HG02970 (cell line): ENCODE measurements around the gene TTC29.
A peak's percentile ranks its signal among the peaks of the same experiment; 100 is the strongest.

Source experiments
- ATAC-seq: cut with Tn5 transposase; IDR thresholded peaks from one replicate; pipeline ENCODE4 v1.9.1; 2021; ENCODE audit warnings: mild to moderate bottlenecking, moderate library complexity, moderate number of reproducible peaks; ENCODE audit not compliant: unreplicated experiment, low FRiP score

TTC29 gene, protein sequence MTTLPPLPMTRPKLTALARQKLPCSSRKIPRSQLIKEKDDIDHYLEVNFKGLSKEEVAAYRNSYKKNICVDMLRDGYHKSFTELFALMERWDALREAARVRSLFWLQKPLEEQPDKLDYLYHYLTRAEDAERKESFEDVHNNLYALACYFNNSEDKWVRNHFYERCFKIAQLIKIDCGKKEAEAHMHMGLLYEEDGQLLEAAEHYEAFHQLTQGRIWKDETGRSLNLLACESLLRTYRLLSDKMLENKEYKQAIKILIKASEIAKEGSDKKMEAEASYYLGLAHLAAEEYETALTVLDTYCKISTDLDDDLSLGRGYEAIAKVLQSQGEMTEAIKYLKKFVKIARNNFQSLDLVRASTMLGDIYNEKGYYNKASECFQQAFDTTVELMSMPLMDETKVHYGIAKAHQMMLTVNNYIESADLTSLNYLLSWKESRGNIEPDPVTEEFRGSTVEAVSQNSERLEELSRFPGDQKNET

DNA sequence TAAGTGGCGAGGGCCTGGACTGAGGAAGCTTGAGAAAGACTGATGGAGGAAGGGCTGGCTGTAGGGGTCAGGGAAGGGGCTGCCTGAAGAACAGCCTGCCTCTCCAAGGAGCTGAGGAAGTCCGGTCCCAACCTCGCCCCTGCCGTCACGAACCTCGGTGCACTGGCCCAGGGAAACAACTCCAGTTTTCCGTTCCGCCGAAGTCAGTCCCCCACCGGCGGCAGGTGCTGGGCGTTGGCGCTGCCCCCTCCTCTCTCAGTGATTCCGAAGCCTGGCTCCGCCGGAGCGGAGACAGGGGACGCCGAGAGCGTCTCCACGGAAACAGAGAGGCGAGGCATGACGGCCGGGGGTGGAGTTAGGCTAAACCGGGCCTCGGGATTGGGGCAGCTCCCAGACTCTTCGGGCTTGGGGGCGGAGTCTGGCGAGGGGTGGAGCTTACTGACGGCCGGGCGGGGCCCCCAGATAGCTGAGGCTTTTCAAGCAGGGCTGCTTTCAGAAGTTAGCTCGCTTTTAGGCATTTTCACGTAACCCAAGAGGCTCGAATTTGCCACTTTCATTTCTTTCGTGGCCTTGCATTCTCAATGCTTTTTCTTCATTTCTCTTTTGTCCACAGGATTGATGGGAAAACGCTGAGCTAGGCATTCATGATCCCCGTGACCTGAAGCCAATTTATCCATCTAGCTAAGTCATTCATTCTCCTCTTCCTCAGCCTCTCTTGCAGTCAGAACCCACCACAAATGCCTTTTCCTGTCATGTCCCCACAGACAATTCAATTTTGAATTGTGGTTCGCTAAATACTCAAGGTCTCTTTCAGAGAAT is at the start of gene TTC29:
TSS of gene TTC29 (minus strand) at position 309 of the 819 bp plus-strand sequence. CDS start 5,969 bp downstream, outside the sequence.
- peak; percentile 100 for ATAC-seq

DNA sequence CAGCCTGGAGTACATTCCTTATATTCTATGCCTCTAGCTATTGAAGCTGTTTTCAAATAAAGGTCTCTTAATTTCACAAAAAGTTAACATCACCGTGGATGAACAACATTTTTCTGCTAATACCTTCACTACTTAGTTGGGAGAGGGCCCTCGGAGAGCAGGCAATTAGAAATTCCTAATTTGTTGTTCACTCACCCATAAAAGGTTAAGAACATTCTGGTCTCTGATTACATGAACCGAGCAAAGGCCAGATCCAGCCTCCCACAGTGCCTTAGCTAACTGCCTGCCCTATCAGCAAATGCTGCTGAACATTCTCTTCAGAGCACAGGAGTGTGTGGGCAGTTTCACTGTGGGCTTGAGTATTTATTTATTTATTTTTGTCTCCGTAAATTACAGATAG is 36.0 kb upstream of the TTC29 start:
- ATAC-seq: no peak

DNA sequence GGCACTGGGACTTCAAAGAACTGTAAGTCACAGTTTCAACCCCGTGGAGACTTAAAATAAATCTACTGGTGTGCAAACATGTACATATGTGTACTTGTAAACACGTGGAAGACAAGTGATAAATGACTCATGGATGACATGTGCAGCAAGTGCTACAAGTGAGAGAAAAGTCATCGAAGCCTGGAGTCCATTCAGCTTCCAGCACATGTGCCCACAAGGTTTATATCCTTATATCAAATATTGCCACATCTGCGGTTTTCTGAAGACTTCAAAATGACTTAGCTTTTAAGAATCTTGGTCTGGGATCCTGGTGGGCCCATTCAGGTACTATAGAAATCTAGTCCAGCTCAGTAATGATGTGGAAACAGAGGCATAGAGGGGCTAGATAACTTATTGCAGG is 33.0 kb upstream of the TTC29 start:
- ATAC-seq: no peak

DNA sequence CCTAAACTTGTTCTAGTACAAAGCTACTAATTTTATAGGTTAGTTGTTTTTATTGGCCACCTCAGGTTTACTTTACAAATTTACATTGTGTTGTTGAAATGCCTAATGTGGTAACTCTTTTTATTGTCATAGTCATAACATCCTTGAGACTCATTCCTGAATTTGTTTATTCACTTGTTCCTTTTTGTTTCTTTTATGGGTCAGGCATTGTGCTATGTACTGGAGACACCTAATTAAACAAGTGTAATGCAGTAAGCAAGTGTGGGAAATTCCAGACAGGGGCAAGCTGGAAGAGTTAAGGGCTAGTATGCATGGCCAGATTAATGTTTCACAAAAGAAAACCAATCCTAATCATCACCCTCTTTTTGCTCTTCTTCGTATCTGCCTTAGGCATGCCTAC is 30.5 kb upstream of the TTC29 start:
- ATAC-seq: no peak

DNA sequence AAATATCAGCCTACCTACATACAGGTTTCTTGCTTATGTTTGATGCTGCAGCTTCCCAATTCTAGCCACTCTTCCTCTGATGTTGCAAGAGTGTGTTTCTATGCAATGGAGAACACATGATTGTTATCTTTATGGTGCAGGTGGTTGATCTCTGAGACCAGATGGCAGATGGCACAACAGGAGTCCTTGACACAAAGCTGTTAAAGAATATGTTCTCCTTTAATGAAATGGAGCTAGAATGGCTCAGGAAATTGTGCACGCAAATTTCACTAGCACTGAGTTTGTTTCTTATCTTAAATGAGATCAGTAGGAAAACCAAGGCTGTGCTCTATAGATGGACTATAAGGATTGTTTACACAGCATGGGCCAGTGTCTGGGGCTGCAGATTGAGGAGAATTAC is 29.9 kb upstream of the TTC29 start:
- ATAC-seq: no peak

DNA sequence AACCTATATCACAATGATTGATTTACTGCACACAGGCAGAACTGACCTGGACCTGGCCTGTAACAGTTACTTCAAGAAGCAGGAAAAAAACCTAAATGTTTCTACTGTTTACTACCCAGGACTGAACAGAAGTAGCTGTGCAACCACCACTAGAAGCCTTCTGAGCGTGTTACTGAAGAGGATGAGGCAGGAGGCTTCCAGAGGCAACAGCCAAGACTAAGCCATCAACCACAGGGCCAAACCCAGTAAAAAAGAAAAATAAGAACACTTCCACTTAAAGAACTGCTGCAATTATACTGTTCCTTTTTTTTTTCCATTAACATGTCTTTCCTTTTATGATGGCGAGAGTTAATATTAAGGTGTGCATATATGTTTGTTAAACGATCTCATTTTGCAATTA is 29.4 kb upstream of the TTC29 start:
- ATAC-seq: no peak

DNA sequence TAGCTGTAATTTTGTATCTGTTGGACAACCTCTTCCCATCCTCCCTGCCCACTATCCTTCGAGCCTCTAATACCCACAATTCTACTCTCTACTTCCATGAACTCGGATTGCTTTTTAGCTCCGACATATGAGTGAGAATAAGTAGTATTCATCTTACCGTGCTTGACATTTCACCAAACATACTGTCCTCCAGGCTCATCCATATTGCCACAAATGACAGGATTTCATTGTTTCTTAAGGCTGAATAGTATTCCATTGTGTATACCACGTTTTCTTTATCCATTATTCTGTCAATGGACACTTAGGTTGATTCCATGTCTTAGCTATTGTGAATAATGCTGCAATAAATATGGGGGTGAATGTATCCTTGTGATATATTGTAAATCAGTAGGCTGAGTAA is 26.4 kb upstream of the TTC29 start:
- no peak for ATAC-seq

DNA sequence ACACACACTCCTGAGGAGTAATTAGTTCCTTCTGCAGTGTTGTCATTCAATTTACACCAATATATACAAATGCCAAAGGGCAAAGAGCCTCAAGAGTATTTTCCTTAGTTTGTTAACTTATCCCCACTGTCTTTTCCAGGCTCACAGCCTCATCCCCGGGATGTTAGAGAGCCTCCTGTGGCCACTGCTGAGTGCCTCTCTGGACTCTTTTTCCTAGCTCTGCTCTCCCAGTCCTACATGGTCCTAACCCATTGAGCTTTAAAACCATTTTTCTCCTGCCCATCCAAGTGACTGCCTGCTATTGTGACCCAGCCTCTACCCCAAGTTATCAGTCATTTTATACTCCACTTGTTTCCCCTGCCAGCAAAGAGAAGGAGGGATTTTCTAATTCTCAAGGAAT is 23.5 kb upstream of the TTC29 start:
- no peak for ATAC-seq

DNA sequence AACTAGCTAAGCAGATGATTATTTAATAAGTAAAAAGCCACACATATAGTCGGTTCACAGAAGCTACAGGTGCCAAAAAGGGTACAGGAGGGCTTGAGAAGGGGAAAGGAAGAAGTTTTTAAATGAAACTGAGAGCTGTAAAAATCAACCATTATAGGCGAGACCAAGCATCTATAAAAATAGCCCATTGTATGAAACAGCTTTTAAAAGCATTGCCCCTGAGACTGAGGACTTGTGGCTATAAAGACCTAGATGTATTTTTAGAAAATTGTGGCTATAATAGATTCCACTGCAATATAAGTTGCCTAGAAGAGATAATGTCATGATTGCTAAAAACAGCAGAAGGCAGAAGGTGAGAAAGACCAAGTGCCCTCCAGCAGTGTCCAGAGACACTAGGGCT is 15.0 kb upstream of the TTC29 start:
- no peak for ATAC-seq

DNA sequence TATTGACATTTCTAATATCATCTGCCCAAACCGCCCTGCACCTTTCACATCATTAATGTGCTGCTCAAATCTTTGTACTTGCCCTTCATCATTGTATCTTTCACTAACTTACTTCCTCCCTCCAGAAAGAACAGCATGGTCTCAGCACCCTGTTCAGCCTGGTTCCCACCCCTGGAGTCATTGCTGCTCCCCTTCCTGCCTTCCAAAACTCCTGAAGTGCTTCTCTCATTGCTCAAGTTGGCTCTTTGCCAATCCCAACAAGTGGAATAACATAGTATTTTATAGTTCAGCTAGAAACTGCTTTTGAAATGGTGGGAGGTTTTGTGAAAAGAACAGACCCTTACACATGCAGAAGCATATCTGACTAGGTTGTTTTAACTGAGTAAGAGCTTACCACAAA is 14.0 kb upstream of the TTC29 start:
- ATAC-seq: no peak

DNA sequence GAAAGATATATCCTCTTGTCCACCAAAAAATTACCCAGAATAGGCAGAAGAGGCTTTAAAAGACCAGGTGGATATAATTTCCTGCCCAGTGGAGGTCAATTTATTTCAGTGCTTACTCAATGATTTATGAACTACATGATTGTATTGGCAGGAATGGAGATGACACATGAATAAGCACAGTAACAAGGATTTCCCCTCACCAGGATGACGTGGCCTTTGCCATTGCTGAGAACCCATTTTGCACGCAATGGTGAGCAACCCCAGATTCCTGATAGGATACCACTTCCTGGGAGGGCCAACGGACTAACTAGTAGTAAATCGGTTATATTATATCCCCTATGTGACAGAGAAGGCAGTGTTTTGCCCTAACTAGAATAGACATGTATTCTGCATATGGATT is 11.6 kb upstream of the TTC29 start:
- no peak for ATAC-seq

DNA sequence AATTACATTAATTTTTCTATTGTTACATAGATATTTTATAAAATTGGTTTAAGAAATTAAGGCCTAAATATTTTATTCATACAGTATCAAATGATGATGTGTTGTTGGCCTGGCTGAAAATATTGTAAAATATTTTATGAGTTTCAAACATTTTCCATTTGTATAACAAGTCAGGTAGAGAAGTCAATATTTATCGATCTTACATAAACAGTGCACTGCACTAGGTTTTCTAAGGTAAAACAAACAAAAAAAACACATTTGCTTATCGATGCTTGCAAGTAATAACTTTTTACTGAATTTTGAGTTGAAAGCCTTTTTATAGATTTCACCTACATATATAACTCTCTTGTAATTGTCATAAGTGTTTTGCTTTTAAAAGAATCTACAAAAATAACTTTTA is 7.2 kb upstream of the TTC29 start:
- no peak for ATAC-seq

DNA sequence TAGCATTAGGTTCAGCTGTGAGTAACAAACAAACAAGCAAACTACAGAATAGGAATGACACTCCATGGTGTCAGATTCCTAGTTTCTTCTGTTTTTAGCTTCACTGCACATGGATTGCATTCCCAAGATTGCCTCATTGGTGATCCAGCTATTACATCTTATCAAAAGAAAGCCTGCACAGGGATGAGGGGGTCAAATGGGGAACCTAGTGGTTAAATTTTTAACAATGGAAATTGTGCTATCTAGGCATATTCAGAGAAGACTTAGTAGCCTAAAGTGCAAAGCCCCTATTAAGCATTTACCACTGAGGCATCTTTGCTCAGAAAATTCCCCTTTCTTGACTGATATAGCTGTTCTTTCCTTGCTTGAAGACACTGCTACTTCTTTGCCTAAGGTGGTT is 3.9 kb upstream of the TTC29 start:
- no peak for ATAC-seq

DNA sequence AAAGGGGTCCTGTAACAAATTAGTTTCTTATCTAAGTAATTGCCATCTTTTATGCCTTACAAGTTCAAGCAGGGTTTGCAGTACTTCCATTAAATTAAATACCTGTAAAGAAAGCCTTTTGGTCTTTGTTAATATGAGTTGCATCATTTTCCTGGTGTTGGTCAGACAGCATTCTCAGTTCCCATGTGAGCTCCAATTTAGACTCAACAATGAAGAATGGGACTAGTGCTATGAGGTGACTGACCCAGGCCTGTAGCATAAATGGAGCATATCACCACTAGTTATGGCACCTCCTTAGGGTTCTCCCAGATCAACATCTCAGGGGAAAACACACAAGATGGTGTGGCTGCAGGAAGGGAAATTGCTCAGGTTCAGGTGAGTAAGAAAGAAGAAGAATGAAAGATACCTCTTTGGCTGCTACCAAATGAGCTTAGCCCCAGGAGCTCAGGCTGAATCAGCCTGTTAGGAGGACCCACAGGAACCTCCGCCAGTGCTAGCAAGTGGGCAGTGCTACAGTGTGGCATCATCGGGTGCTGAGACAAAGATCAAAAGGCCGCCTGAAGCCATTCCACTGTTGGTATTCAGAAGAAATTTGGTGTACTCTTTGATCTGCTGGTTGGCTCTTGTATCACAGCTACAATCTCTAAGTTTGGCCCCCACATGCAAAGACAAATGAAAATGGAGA is 1.8 kb downstream of the TTC29 start:
- ATAC-seq: no peak

DNA sequence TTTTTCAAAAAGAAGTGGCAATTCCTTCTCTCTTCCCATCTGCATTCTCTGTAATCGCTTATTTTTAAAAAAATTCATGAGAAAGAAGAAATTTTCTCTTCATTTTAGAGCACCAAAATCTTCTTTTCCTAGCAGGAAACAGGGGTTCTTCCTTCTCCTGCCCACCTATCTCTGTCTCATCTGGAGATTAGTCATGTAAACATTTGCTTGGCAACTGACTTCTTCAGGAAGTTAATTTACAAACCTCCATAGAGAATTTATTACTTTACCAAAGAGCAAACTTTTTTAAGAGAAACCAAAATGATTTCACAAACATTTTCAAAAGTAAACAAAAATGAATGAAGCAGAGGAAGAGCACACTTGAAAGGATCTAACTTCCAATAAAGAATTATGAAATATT is 13.5 kb downstream of the TTC29 start:
- ATAC-seq: no peak

DNA sequence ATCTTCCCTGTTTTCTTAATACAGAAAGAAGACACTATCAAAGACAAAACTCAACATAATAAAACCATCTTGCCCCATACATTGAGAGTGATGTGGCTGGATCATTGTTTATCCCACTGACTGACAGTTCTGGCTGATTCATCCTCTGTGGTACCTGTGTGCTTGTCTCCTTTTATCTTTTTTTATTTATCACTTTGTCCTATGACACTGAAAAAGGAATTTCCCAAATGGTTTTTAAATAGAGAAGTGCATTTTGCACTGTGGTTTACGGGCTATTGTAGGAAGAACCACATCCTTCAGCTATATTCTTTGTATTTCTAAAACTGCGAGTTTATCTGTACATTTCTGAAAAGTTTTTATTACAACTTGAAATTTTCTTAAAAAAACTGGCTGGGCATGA is 15.0 kb downstream of the TTC29 start:
- no peak for ATAC-seq

DNA sequence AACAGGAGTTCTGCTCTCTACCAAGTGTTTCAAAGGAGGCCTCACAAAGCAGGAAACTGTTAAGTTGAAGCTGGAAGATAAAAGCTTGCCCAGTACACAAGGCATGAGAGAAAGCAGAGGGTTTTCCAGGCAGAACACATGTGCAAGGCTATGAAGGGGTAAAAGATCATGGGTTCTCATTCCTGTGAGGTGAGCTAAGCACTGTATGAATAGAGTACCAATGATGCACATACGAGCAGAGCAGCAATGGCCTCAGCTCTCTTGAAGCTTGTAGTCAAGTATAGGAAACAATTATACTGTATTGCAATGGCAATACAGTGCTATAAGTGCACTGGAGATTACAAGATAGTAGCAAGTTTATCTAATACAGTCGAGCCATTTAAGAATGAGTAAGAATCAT is 18.0 kb downstream of the TTC29 start:
- no peak for ATAC-seq

DNA sequence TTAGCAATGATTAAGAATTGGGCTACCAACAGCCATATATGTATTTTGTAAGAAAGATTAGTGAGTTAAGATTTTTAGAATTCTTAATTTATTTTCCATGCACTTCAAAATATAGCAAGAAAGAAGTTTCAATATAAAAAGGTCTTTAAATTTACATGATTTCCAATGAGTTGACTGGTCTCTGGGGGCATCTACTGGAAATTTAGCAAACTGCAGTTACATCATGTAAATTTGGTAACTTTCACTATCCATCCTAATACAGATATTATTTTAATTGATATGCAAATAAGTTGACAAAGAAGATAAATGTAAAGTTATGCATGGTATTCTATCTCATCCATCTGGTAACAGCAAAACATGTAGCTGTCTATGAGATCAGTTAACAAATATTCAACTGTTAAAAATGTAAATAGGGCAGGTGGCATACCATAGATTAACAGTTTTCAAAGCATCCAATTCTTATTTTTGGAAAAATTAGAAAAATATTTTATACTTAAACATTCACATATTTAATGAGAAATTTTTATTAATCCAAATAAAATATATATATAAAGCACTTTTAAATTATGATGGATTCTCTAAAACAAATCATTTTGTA is 29.1 kb downstream of the TTC29 start:
- no peak for ATAC-seq

DNA sequence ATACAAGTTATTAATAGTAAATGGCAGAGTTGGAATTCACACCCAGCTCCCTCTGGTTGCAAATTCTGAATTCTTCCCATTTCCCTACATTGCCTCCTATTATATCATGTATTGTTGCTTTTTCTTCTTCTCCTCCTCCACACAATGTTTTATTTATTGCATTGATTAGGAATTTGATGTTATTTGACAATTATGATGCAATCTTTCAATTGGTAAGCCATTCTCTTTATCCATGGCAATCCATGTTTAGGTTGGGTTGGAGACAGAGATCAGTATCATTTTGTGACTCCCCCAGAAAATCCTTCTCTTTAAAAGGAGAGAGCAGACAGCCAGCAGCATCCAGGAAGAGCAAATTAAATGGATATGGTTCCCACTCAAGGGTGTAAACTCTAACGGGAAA is 30.5 kb downstream of the TTC29 start:
- no peak for ATAC-seq

DNA sequence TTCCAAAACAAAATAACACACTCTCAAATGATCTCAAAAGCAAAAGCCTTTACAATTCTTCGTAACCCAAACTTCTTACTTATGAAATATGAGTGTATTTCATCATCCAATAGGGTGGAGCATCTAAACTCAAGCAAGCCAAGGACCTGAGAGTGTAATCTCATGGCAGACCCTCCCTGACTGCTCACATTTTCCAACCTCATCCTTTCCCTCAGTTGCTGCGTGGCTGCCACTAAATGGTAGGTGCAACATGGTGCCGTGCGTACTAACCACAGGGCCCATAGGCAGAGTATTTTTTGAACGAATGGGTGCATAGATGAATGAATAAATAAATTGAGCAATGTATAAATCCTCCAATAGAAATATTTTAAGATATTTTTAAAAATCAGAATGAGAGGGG is 45.4 kb downstream of the TTC29 start:
- no peak for ATAC-seq

DNA sequence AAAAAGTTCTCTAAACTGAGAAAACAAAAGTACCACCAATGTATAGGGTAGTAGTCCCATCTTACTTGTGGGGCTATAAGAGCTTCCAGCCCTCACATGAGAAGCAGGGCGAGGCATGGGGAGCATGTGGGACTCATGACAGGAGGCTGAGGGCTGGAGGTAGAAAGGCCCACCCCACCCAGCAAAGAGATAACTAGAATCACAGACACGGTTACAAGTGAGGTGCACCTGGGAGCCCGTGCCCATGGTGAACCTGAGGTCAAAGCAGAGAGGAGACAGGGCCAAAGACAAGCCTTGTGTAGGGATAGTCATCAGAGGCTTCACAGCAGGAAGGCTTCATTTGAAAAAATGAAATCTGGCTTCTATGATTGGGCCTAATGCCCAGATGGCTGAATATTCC is 55.4 kb downstream of the TTC29 start:
- ATAC-seq: no peak
